ENCODE measurements around the gene PRR14L.
"Not testable (repeated sequence)": the region's sequence is repeated elsewhere in the genome, so short reads cannot be mapped to it uniquely, and the experiment has no call there.

PRR14L gene

DNA sequence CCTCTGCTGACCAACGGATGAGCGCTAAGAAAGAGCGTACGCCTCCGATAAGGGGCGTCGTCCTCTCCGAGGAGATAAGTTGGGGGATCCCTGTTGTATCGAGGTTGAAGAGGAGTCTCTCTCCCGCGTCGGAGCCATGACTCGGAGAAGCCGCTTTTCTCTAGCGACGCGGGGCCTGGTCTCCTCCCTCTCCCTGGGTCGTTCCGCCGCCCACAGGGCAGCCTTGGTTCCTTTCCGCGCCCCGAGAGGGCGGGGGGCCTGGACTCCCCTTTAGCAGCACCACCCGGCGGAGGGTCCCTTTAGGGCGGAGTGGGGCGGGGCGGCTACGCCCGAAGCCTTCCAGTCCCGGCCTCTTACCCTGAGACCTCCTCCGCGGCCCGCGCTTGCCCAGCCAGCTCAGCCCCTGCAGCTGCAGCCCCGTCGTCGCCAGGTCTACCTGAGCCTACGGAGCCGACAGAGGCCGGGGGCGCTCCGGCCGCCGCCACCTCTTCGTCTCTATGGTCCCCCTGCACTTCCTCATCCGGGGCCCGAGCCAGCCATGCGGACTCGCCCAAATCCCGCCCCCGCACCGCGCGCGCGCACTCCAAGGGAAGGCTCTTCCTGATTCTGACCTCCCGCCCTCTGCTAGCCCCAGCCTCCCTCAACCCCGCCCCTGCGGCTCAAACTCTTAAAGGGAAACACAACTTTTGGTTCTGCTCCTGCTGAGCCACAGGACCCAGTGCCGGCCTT lies at the start of gene PRR14L:
PRR14L (minus strand) TSS at position 497 of the 729 bp plus-strand sequence. CDS start 11,272 bp downstream, outside the sequence.
- Histone ChIP-seq H3K9me3 (ENCODE audit: control insufficient read depth in 2 of 2, low read length in 2 of 2) (no peaks in the 10 kb centered on the region), H3K27me3 (ENCODE audit: control insufficient read depth in 2 of 2, insufficient read depth in 2 of 2, low read length in 2 of 2) (no peaks in the 10 kb centered on the region), H3K27ac (ENCODE audit: low read depth in 2 of 2, low read length in 2 of 2) (peak within 1 kb of the TSS; percentile 91), H3K36me3 (ENCODE audit: control insufficient read depth in 2 of 2, insufficient read depth in 2 of 2, low read length in 2 of 2) (peaks cover 3 to 4% of the 10 kb centered on the region in 2 donors), H3K9ac (ENCODE audit: low read depth in 1 of 2, low read length in 2 of 2) (peak within 1 kb of the TSS; percentile 89 to 98), H3K4me1 (ENCODE audit: control insufficient read depth in 2 of 2, insufficient read depth in 2 of 2, low read length in 2 of 2) (peaks cover 26 to 27% of the 10 kb centered on the region in 2 donors), H3K4me3 (ENCODE audit: low read length in 2 of 2) (peak within 1 kb of the TSS; percentile 89 to 90)

GRCh38 chr22:31799358-31799757 lies 49.4 kb upstream of the PRR14L start:
- H3K9ac ChIP-seq (ENCODE audit: low read depth in 1 of 2, low read length in 2 of 2); H3K4me3 ChIP-seq (ENCODE audit: low read length in 2 of 2); H3K27me3 ChIP-seq (ENCODE audit: control insufficient read depth in 2 of 2, insufficient read depth in 2 of 2, low read length in 2 of 2); H3K27ac ChIP-seq (ENCODE audit: low read depth in 2 of 2, low read length in 2 of 2); H3K9me3 ChIP-seq (ENCODE audit: control insufficient read depth in 2 of 2, low read length in 2 of 2); H3K4me1 ChIP-seq (ENCODE audit: control insufficient read depth in 2 of 2, insufficient read depth in 2 of 2, low read length in 2 of 2): not testable (repeated sequence)
- peaks cover 49 to 52% of the 10 kb centered on the region in 2 donors for H3K36me3 ChIP-seq (ENCODE audit: control insufficient read depth in 2 of 2, insufficient read depth in 2 of 2, low read length in 2 of 2)

GRCh38 chr22:31790240-31790639 lies 40.3 kb upstream of the PRR14L start:
- H3K4me1 ChIP-seq (ENCODE audit: control insufficient read depth in 2 of 2, insufficient read depth in 2 of 2, low read length in 2 of 2): no peaks in the 10 kb centered on the region
- H3K9ac ChIP-seq (ENCODE audit: low read depth in 1 of 2, low read length in 2 of 2): no peak overlapping the region
- H3K27me3 ChIP-seq (ENCODE audit: control insufficient read depth in 2 of 2, insufficient read depth in 2 of 2, low read length in 2 of 2): no peaks in the 10 kb centered on the region
- H3K36me3 ChIP-seq (ENCODE audit: control insufficient read depth in 2 of 2, insufficient read depth in 2 of 2, low read length in 2 of 2): peaks cover 7 to 14% of the 10 kb centered on the region in 2 donors
- H3K27ac ChIP-seq (ENCODE audit: low read depth in 2 of 2, low read length in 2 of 2): no peak overlapping the region
- H3K4me3 ChIP-seq (ENCODE audit: low read length in 2 of 2): no peak overlapping the region
- H3K9me3 ChIP-seq (ENCODE audit: control insufficient read depth in 2 of 2, low read length in 2 of 2): no peaks in the 10 kb centered on the region

DNA sequence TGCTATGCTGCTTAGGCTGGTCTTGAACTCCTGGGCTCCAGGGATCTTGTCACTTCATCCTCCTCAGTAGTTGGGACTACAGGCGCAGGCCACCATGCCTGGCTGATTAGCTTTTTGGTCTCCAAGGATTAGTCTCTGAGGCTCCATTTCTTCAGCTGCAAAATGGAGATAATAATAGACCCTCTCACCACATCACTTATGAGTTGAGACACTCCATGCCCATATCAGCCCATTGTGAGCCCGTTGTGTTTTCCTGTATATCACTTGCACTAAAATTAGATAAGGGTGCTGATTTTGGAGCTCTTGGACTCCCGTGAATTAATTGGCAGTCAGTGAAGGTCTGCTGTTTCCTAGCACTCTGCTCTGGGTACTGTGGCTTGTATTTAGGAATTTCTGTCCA lies 39.9 kb upstream of the PRR14L start:
- Histone ChIP-seq H3K4me1 (ENCODE audit: control insufficient read depth in 2 of 2, insufficient read depth in 2 of 2, low read length in 2 of 2) (no peaks in the 10 kb centered on the region), H3K27me3 (ENCODE audit: control insufficient read depth in 2 of 2, insufficient read depth in 2 of 2, low read length in 2 of 2) (no peaks in the 10 kb centered on the region), H3K36me3 (ENCODE audit: control insufficient read depth in 2 of 2, insufficient read depth in 2 of 2, low read length in 2 of 2) (peaks cover 12 to 18% of the 10 kb centered on the region in 2 donors), H3K4me3 (ENCODE audit: low read length in 2 of 2) (no peak overlapping the region), H3K9me3 (ENCODE audit: control insufficient read depth in 2 of 2, low read length in 2 of 2) (no peaks in the 10 kb centered on the region), H3K27ac (ENCODE audit: low read depth in 2 of 2, low read length in 2 of 2) (no peak overlapping the region), H3K9ac (ENCODE audit: low read depth in 1 of 2, low read length in 2 of 2) (no peak overlapping the region)

DNA sequence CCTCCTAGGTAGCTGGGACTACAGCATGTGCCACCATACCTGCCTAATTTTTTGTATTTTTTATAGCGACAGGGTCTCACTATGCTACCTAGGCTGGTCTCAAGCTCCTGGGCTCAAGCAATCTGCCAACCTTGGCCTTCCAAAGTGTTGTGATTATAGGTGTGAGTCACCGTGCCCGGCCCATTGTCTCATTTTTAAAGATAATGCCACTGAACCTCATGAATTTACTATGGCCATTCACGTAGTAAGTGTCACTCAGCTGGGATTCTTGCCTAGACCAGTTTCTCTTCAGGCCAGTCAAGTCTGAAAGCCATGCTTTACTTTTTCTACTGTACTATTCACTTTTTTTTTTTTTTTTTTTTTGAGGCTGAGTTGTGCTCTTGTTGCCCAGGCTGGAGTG lies 26.3 kb upstream of the PRR14L start:
- peaks cover 49 to 50% of the 10 kb centered on the region in 2 donors for H3K36me3 ChIP-seq (ENCODE audit: control insufficient read depth in 2 of 2, insufficient read depth in 2 of 2, low read length in 2 of 2)
- H3K9me3 ChIP-seq (ENCODE audit: control insufficient read depth in 2 of 2, low read length in 2 of 2): no peaks in the 10 kb centered on the region
- H3K27me3 ChIP-seq (ENCODE audit: control insufficient read depth in 2 of 2, insufficient read depth in 2 of 2, low read length in 2 of 2): no peaks in the 10 kb centered on the region
- H3K9ac ChIP-seq (ENCODE audit: low read depth in 1 of 2, low read length in 2 of 2): no peak overlapping the region
- no peak overlapping the region for H3K27ac ChIP-seq (ENCODE audit: low read depth in 2 of 2, low read length in 2 of 2)
- no peak overlapping the region for H3K4me3 ChIP-seq (ENCODE audit: low read length in 2 of 2)
- H3K4me1 ChIP-seq (ENCODE audit: control insufficient read depth in 2 of 2, insufficient read depth in 2 of 2, low read length in 2 of 2): no peaks in the 10 kb centered on the region

DNA sequence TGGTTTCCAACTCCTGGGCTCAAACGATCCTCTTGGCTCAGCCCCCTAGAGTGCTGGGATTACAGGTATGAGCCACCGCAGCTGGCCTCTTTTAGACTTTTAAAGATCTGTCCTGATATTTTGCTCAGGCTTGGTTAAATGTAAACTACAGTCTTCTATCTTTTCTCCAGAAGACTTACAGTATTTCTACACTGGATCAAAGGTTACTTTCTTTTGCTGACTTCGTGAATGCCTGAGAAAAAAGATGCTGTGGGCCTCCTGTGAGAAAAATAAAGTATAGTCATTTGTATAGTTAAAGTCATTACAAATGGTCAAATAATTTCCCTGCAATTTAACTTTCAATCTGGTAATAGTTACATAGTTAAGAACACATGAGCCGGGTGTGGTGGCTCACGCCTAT lies 23.5 kb upstream of the PRR14L start:
- Histone ChIP-seq H3K27ac (ENCODE audit: low read depth in 2 of 2, low read length in 2 of 2) (no peak overlapping the region), H3K36me3 (ENCODE audit: control insufficient read depth in 2 of 2, insufficient read depth in 2 of 2, low read length in 2 of 2) (peaks cover 32 to 38% of the 10 kb centered on the region in 2 donors), H3K9me3 (ENCODE audit: control insufficient read depth in 2 of 2, low read length in 2 of 2) (no peaks in the 10 kb centered on the region)

GRCh38 chr22:31768422-31769059 lies 18.6 kb upstream of the PRR14L start:
- no peak overlapping the region for H3K4me3 ChIP-seq (ENCODE audit: low read length in 2 of 2)
- H3K9ac ChIP-seq (ENCODE audit: low read depth in 1 of 2, low read length in 2 of 2): no peak overlapping the region
- no peaks in the 10 kb centered on the region for H3K9me3 ChIP-seq (ENCODE audit: control insufficient read depth in 2 of 2, low read length in 2 of 2)
- no peak overlapping the region for H3K27ac ChIP-seq (ENCODE audit: low read depth in 2 of 2, low read length in 2 of 2)
- H3K36me3 ChIP-seq (ENCODE audit: control insufficient read depth in 2 of 2, insufficient read depth in 2 of 2, low read length in 2 of 2): peaks cover 39 to 40% of the 10 kb centered on the region in 2 donors
- H3K4me1 ChIP-seq (ENCODE audit: control insufficient read depth in 2 of 2, insufficient read depth in 2 of 2, low read length in 2 of 2): no peaks in the 10 kb centered on the region
- H3K27me3 ChIP-seq (ENCODE audit: control insufficient read depth in 2 of 2, insufficient read depth in 2 of 2, low read length in 2 of 2): no peaks in the 10 kb centered on the region

More for the DNA sequence above, 23.5 kb upstream of the PRR14L start:
- no peaks in the 10 kb centered on the region for H3K27me3 ChIP-seq (ENCODE audit: control insufficient read depth in 2 of 2, insufficient read depth in 2 of 2, low read length in 2 of 2)
- H3K4me3 ChIP-seq (ENCODE audit: low read length in 2 of 2): no peak overlapping the region
- H3K4me1 ChIP-seq (ENCODE audit: control insufficient read depth in 2 of 2, insufficient read depth in 2 of 2, low read length in 2 of 2): no peaks in the 10 kb centered on the region
- H3K9ac ChIP-seq (ENCODE audit: low read depth in 1 of 2, low read length in 2 of 2): no peak overlapping the region

- Histone ChIP-seq H3K9me3 (ENCODE audit: control insufficient read depth in 2 of 2, low read length in 2 of 2) (no peaks in the 10 kb centered on the region), H3K36me3 (ENCODE audit: control insufficient read depth in 2 of 2, insufficient read depth in 2 of 2, low read length in 2 of 2) (peaks cover 35 to 45% of the 10 kb centered on the region in 2 donors), H3K27me3 (ENCODE audit: control insufficient read depth in 2 of 2, insufficient read depth in 2 of 2, low read length in 2 of 2) (no peaks in the 10 kb centered on the region), H3K27ac (ENCODE audit: low read depth in 2 of 2, low read length in 2 of 2) (no peak overlapping the region), H3K4me1 (ENCODE audit: control insufficient read depth in 2 of 2, insufficient read depth in 2 of 2, low read length in 2 of 2) (no peaks in the 10 kb centered on the region), H3K9ac (ENCODE audit: low read depth in 1 of 2, low read length in 2 of 2) (no peak overlapping the region), H3K4me3 (ENCODE audit: low read length in 2 of 2) (no peak overlapping the region)
Observed at GRCh38 chr22:31764785-31765184, 14.9 kb upstream of the PRR14L start.

GRCh38 chr22:31758860-31759259 lies 8.9 kb upstream of the PRR14L start:
- H3K4me3 ChIP-seq (ENCODE audit: low read length in 2 of 2); H3K27ac ChIP-seq (ENCODE audit: low read depth in 2 of 2, low read length in 2 of 2); H3K27me3 ChIP-seq (ENCODE audit: control insufficient read depth in 2 of 2, insufficient read depth in 2 of 2, low read length in 2 of 2); H3K9ac ChIP-seq (ENCODE audit: low read depth in 1 of 2, low read length in 2 of 2); H3K9me3 ChIP-seq (ENCODE audit: control insufficient read depth in 2 of 2, low read length in 2 of 2): not testable (repeated sequence)
- Histone ChIP-seq H3K4me1 (ENCODE audit: control insufficient read depth in 2 of 2, insufficient read depth in 2 of 2, low read length in 2 of 2) (peaks cover 6 to 11% of the 10 kb centered on the region in 2 donors), H3K36me3 (ENCODE audit: control insufficient read depth in 2 of 2, insufficient read depth in 2 of 2, low read length in 2 of 2) (peaks cover 15 to 29% of the 10 kb centered on the region in 2 donors)

DNA sequence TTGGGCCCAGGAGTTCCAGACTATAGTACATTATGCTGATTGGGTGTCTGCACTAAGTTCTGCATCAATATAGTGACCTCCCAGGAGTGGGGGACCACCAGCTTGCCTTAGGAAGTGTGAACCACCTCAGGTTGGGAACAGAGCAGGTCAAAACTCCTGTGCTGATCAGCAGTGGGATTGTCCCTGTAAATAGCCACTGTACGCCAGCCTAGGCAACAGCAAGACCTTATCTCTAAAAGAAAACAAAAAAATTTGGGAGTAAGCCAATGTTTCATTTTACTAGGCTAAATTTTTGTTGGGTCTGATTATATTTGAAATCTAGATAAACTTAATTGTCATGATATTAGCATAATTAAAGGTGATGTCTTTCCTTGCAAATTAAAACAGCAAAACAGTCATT lies 7.3 kb upstream of the PRR14L start:
- no peak overlapping the region for H3K4me3 ChIP-seq (ENCODE audit: low read length in 2 of 2)
- H3K27me3 ChIP-seq (ENCODE audit: control insufficient read depth in 2 of 2, insufficient read depth in 2 of 2, low read length in 2 of 2): no peaks in the 10 kb centered on the region
- peaks cover 11 to 29% of the 10 kb centered on the region in 2 donors for H3K36me3 ChIP-seq (ENCODE audit: control insufficient read depth in 2 of 2, insufficient read depth in 2 of 2, low read length in 2 of 2)
- no peak overlapping the region for H3K9ac ChIP-seq (ENCODE audit: low read depth in 1 of 2, low read length in 2 of 2)
- no peaks in the 10 kb centered on the region for H3K9me3 ChIP-seq (ENCODE audit: control insufficient read depth in 2 of 2, low read length in 2 of 2)
- H3K27ac ChIP-seq (ENCODE audit: low read depth in 2 of 2, low read length in 2 of 2): no peak overlapping the region
- peaks cover 14 to 19% of the 10 kb centered on the region in 2 donors for H3K4me1 ChIP-seq (ENCODE audit: control insufficient read depth in 2 of 2, insufficient read depth in 2 of 2, low read length in 2 of 2)

Data from mucosa of rectum (tissue), 2 donors.